ENCODE results near the gene AIFM2.

DNA sequence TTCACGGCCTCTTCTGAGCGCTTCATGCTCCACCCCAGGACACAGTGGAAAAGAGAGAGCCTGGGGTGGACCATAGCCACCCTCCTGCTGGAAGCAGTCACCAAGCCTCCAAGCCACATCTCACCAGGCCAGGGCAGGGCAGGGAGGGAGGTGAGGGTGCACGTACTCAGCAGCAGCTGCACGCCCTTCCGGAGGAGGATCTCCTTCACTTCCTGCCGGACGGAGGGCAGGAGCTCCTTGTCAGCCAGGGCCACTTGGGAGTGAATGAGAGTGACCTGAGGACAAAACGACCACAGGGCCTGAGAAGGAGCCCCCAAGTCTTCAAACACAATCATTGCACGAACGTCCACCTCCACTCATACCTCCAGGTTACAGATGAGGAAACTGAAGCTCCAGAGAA lies 15.0 kb downstream of the AIFM2 start:
- TF ChIP-seq, protein P1, sequence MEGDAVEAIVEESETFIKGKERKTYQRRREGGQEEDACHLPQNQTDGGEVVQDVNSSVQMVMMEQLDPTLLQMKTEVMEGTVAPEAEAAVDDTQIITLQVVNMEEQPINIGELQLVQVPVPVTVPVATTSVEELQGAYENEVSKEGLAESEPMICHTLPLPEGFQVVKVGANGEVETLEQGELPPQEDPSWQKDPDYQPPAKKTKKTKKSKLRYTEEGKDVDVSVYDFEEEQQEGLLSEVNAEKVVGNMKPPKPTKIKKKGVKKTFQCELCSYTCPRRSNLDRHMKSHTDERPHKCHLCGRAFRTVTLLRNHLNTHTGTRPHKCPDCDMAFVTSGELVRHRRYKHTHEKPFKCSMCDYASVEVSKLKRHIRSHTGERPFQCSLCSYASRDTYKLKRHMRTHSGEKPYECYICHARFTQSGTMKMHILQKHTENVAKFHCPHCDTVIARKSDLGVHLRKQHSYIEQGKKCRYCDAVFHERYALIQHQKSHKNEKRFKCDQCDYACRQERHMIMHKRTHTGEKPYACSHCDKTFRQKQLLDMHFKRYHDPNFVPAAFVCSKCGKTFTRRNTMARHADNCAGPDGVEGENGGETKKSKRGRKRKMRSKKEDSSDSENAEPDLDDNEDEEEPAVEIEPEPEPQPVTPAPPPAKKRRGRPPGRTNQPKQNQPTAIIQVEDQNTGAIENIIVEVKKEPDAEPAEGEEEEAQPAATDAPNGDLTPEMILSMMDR (IDR thresholded peaks at IDR 0.05; ENCODE audit: low read depth, low read length, poor library complexity, severe bottlenecking) = no peak
- no peak for TF ChIP-seq EZH2phosphoT487 (IDR thresholded peaks at IDR 0.05; ENCODE audit: borderline replicate concordance, low read length)

All from DOHH2 (cell line).